GM21423 (cell line): ENCODE results near the gene IGSF5.
"Not testable (repeated sequence)": the region's sequence is repeated elsewhere in the genome, so short reads cannot be mapped to it uniquely, and the experiment has no call there.

ENCODE experiments used
- ATAC-seq: cut with Tn5 transposase; IDR thresholded peaks from one replicate; pipeline ENCODE4 v1.9.1; 2021; ENCODE audit warnings: mild to moderate bottlenecking, moderate library complexity; ENCODE audit not compliant: unreplicated experiment

IGSF5 gene

DNA sequence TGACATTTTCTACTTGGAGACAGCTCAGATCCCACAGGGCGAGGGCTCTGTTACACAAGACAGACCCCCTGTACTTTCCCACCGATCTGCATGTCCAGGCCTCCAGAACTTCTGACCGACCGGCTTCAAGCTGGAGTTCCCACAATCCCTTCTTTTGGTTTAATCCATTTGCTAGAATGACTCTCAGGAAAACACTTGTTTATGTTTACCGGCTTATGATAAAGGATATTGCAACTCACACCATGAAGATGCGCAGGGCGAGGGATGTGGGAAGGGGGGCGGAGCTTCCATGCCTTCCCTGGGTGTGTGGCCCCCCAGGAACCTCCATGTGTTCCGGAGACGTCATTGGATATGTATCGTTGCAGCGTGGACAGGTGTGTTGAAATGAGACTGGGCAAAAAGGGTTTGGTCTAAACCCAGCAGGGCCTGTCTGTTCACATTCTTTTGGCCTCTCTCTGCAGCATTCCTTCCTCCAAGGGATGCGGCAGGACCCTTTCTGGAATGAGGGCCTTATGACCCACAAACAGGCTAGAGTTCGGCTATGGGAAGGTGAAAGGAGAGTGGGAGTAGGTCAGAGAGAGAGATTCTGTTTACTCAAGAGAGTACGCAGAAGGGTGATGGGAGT lies 7.5 kb upstream of the IGSF5 start:
- no peak for ATAC-seq

DNA sequence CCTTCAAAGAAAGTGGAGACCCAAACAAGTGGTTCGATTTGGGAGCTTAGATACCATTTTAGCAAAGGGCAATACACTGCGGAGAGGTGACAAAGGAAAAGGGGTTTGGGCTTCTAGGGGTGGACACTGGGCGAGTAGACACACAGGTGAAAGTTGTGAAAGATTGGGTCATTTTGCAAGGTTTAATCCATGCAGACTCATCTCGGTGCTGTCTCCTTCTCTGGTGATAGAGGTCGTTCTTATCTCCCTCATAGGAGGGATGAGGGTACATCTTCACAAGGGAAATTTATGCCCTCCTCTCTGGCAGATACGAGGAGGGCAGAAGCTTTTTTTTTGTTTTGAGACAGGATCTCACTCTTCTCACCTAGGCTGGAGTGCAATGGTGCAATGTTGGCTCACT lies 6.4 kb upstream of the IGSF5 start:
- no peak for ATAC-seq

DNA sequence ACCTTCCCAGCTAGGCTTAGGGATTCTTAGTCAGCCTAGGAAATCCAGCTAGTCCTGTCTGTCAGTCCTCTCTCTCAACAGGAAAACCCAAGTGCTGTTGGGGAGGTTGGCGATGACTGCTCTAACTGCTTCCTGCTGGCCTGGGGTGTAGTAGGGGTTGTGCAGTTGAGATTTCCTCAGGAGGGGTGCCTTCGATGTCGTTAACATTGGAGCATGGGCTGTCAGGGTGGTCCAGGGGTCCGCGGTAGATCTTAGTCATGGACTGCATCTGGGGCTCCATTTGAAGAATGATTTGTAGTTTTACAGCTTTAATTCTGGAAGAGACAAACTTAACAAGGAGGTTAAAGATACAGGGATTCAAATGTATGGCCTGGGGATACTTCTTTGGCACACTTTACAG lies 5.5 kb upstream of the IGSF5 start:
- ATAC-seq: not testable (repeated sequence)

DNA sequence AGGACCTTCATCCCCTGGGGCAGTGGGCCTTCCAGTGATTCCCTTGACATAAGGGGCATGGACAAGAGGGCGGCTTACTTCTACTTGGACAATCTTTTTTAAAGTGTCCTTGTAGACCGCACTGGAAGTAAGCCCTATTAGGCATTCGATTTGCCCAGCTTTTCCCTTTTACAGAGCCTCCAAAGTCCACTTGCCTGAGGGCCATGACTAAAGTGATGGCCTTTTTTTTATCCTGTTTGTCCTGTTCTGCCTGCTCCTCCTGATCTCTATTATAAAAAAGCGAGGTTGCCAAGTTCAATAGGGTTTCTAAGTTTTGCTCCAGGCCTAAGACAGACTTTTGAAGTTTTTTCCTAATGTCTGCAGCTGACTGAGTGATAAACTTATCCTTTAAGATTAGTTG lies 2.4 kb upstream of the IGSF5 start:
- not testable (repeated sequence) for ATAC-seq

DNA sequence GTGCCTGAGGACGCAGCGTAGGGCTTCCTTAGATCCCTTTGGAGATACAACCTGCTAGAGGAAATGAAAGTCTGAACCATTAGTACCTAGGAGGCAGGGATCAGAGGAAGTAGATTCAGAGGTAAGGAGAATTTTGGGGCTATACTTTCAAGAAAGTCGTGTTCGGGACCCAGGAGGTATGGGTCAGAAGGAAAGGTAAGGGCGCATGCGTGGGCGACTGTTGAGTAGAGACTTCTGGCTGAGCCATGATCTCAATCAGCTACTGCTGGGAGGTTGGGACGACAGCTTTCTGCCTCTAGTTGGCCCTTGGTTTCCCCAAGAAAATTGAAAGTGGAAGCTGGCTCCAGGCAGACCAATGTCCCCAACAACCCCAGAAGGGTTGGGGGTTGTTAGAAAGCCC lies 349 bp downstream of the IGSF5 start:
- not testable (repeated sequence) for ATAC-seq

DNA sequence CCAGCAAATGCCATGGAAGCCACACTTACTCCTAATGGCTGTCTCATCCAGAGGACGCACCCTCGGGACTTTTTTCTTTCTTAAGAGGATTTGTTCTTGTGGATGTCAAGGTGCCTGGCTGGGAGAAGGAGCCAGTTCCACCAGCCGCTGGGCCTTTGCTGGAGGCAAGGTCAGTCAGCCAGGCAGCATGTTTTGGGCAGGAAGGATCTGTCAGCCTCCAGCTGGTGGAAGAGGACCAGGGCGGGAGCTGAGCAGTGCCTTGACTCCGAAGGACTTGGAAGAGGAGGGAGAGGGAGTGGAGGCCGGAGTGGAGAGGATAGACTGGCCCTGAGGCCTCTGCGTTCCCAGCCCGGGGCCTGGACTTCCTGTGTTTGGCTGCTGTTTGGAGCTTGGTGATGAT lies 5.7 kb downstream of the IGSF5 start:
- no peak for ATAC-seq

DNA sequence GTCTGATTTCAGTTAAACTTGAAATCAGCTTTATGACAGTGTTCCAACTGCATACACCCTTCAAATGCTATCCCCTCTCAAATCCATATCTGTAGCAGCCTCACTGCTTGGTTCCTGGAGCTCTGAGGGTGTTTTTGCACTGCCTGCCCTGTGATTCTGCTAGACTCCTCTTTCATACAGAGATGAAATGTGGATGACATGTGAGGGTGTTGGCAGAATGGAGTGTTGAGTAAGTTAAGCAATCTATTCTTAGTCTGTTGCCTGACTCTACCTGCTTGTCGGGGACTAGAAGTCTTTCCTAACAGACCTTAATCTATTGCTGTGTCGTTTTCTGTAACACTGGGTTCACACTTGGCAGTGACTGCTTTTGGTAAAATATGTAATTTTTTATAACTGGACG lies 9.8 kb downstream of the IGSF5 start:
- no peak for ATAC-seq

DNA sequence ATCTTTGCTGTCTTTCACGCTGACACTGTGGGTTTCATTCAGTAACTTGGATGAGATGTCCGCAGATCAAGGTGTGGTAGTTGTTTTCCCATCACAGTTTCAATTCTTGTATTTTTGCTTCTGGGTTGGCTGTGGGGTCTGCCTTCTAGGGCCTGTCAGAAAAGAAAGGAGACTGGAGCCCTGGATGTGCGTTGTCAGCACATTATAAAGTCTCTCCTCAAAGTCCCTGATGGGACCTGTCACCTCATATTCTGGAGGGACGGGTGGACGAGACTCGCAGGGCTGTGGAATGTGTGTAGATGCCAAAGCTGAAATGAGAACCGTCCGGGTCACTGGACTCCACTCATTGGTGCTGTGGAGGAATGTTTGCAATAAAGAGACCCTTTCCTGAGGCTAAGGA lies 11.3 kb downstream of the IGSF5 start:
- no peak for ATAC-seq

DNA sequence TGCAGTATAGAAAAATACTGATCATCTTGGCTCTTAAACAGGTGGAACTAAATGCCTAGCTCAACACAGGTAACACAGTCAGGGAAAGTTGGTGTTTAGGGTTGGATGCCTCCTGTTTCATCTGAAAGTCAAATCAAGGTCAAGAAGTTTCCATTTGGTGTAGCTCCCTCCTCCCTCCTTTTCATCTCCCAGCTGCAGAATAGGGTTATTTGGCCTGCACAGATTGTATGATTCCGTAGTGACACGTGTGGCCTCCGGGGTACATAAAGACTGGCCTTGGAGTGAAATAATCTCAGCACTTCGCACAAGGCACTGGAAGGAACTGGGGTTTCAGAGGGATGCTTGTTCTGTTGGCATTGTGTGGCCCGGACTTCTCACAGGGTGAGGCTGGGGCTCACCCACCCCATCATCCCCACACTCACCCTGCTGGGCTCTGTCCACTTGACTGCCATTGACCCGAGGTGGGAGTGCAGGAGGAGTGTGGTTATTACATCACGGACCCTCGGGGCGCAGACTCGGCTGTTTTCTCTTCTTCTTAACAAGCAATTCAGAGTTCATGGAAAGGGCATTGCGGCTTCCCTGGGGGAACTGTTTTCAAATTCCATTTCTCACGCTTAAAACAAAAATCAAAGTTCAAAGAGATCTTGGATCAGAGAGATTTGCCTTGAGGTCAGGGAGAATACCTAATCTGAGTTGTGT lies 18.4 kb downstream of the IGSF5 start:
- ATAC-seq: no peak

DNA sequence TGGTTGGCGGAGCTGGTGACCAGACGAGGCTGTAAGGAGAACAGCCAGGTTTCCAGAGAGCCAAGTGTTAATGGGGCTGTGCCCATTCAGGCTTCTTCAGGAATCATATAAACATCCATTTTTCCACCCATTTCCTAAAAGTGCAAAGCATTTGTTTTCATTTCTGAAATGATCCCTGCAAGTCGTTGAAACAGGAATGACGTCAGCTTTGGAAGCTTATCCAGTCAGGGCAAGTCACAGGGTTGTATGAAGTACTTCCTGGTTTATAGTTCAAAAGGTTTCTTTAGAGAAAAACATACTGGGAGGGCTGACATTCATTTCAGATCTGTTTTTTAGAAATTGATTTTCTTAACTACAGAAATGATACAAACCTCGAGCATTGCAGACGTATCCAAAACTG lies 29.2 kb downstream of the IGSF5 start:
- no peak for ATAC-seq

DNA sequence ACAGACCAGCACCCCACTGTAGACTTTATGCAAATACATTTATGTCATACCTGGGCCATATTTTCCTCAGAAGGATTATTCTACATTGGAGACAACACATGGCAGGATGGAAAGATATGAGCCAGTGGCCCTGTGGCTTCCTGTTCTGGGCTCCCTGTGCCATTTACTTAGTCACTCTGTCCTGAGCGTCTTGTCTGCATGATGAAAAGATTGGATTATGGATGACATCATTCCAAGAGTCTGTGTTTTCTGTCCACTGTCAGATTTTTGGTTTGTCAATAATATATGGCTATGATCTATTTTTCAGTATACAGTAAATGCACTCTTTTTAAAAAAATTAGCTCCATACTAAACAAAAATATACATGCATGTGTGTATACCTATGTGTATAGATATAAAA lies 30.8 kb downstream of the IGSF5 start:
- no peak for ATAC-seq

DNA sequence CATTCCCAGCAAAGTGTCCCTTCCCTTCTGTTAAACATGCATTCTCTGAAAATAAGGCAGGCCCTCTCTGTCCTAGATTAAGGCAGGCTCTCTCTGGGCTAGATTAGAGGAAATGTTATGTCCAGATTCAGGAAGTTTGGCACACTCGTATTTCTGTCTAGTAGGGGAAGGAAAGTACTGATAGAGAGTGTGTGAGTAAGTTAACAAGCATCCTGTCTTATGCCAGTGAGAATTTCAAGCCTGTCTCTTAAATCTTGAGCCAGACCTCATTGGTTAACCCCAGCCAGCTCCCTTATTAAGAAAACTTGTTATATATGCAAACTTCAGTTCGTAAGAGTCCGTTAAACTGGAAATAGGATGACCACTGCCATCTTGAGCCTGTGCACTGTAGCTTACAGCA lies 31.6 kb downstream of the IGSF5 start:
- no peak for ATAC-seq

DNA sequence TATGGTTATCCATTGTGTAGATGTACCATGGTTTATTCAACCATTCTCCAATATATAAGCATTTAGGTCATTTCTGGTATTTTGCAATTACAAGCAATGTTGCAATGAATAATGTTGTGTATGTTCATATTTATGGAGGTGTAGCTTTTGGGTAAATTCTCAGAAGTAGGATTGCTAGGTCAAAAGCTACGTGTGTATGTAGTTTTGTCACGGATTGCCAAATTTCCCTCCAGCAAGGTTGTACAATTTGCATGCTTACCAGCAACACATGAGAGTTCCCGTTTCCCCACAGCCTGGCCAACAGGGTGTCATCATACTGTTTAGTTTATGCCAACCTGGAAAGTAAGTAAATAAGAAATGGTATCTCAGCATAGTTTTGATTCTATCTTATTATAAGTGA lies 36.3 kb downstream of the IGSF5 start:
- ATAC-seq: no peak

DNA sequence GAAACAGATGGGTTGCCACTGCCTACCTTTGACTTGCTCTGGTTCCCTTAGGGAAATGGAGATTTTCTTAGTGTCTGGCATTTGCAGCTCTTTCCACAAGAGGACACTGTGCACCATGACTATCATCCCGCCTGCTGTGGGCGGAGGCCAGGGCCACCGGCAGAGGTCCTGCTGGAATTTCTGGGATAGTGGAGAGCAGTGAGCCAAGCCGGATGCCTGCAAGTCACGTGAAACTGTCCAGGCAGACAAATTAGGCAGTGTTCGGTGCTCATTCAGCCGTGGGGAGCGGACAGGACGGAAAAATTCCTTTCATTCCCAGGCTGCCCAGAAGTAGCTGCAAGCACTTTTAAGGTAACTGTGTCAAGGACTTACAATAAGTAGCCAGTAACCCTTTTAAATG lies 43.4 kb downstream of the IGSF5 start:
- ATAC-seq: no peak

DNA sequence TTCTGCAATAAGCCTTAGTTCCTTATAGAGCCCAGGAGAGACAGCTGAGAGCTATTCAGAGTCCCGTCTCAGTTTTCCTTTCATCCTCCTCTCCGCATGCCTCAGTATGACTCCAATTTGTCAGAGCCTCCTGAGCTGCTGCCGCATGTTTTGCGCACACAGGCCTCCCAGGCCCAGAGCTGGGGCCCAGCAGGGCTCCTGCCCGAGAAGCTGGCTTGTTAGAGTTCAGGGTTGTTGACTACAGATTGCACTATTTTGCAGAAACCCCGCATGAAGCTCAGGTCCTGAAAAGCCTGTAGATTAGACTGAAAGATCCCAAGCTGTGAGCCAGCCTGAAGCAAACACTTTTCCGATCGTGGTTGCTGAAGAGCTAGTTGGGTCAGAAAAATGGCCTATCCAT lies 51.5 kb downstream of the IGSF5 start:
- no peak for ATAC-seq

DNA sequence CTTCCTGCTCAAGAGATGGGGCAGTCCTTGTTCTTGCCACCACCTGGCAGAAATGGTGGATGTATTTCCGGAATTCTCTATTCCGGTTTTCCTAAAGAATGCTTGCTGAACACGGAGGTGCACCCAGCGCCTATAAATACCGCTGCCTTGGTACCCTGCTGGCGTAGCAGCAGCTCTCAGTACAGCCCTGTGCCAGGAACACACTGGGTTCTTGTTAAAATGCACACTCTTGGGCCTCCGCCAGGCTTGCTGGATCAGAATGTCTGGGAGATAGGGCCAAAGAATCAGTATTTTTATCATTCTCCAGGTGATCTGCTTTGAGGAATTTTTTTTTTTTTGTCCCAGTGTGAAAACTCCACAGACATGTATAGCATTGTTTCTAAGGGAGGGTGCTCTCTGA lies 54.2 kb downstream of the IGSF5 start:
- no peak for ATAC-seq

DNA sequence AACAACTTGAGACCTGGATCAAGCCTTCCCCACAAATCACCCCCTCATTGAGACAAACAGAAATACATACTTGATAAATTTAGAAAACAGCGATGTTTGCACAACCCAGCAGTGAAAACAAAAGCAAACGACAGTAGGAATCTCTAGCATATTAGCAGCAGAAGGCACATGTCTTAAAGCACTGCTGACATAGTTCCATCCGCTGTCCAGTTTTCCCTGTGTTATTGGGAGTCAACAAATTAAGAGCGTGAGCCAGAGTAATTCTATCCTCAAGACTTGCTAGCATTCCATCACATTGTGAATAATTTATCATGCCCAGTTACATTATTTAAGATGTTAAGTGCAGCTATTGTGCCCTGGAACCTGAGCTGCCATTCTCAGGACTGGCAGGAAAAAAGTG lies 55.3 kb downstream of the IGSF5 start:
- no peak for ATAC-seq

DNA sequence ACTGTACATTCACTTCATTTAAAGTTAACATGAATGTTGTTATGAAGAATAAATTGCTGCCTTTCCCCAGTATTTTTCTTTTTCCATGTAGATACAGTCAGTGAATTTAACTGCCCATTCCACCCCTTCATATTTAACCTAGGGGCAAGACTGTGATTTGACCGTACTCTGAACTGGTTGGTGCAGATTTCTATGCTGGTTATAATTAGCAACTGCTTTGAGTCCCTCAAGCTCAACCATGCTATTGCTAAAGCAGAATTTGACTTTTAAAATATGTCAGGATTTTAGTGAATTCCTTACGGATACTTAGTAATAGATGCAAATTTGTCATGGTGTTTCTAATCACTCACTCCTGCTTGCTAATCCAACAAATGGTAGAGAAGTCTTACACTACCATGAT lies 57.2 kb downstream of the IGSF5 start:
- ATAC-seq: no peak

DNA sequence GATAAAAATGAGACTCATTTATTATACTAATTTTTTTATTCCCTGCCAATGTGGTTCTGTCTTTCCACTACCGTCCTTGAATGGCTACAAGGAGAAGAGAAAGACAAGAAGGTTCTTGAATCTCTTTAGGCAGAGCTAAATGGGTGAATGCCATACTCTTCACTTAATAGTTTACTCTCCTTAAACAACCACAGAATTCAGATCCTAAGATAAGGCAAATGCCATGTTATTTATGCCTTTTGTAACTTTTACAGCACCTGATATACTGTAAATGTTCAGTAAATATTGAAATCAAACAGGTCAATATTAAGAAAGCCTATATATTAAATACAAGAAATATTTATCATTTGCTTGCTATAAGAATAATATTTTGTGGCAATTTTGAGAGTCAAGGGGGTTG lies 58.4 kb downstream of the IGSF5 start:
- no peak for ATAC-seq

DNA sequence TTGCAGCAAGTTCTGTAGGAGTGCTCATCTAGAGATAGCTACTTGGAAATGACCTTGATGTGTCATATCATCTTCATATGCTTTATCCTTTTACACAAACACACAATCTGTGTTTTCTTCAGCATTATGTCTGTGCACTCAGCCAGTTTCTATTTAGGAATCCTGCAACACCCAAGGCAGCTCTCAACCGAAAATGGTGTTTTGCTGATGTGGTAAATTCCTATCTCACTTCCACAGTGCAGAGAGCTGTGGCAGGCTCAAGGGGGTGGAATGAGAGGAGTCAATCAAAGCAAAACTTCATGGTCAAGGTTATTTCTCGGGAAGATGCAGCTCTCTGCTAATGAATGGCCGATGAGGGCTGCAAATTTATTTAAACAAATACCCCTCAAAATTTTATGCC lies 59.3 kb downstream of the IGSF5 start:
- no peak for ATAC-seq

DNA sequence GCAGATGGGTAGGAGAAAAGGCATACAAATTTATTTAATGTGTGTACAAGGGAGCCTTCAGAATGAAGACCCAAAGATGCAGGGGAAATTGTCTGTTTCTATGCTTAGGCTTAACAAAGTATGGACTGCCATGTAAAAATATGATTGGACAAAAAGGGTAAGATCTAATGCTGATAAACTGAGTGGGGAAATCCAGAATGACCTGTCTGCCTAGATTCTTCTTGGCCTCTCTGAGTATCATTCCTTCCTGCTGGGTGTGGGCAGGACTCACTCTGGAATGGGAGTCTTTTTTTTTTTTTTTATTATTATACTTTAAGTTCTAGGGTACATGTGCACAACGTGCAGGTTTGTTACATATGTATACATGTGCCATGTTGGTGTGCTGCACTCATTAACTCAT lies 61.0 kb downstream of the IGSF5 start:
- ATAC-seq: no peak

DNA sequence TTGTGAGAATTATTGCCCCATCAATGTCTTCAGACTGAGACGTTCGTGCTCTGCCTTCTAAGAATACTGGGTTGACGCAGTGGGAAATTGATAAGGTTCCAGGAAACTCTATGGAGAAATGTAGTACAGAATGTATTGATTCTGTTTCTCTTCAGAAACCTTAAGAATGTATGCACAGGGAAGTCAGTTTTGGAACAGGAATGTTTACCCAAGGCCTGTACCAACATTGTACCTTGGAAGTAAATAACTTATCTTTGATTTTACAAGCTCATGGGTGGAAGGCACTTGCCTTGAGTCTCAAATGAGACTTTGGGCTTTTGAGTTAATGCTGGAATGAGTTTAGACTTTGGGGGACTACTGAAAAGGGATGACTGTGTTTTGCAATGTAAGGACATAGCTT lies 62.8 kb downstream of the IGSF5 start:
- ATAC-seq: no peak

DNA sequence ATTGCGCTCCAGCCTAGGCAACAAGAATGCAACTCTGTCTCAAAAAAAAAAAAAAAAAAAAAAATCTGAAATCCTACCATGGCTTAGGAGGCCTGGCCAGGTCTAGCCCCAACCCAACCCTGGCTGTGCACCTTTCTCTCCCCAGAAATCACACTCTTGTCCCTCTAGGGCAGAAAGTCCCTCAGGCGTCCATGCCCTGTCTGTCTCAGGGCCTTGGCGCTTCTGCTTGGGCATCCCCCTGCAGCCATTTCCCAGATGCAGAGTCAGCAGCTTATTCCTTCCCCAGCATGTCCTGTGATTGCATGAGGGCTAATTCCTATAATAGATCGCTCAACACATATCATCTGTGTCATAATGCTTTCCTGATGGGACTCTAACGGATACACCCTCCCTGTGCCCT lies 65.0 kb downstream of the IGSF5 start:
- no peak for ATAC-seq
